ENCODE results near the gene SLC6A19. TPM values are rescaled to one million over a fixed set of nuclear protein-coding genes. Genes with fewer than 3 reads are reported as not detected.

The SLC6A19 gene
- total and polyA plus RNA-seq, 2 donors (not counting 1 experiment from before 2014, with no cell fraction given), result not detected

- peak overlapping the region; percentile 40 for H2AFZ ChIP-seq (ENCODE audit: insufficient read depth, low read depth, low read length, poor library complexity, severe bottlenecking)
- peaks cover 48 to 53% of the 10 kb centered on the region in 2 donors for H3K4me1 ChIP-seq (ENCODE audit: control insufficient read depth in 2 of 2, insufficient read depth in 2 of 2, low read length in 2 of 2)
- peak overlapping the region; percentile 81 for H3K4me2 ChIP-seq (replicated peaks; ENCODE audit: low read depth, low read length, poor library complexity, severe bottlenecking)
- H3K9me3 ChIP-seq (ENCODE audit: control extremely low read depth in 1 of 3, control insufficient read depth in 2 of 3, insufficient read depth in 1 of 3, low read length in 2 of 3), result peaks cover 0 to 21% (median 0%) of the 10 kb centered on the region in 3 donors
- no peaks in the 10 kb centered on the region for H4K20me1 ChIP-seq (ENCODE audit: control insufficient read depth, insufficient read depth, low read length, poor library complexity, severe bottlenecking)
- intact Hi-C loops (cut with micrococcal nuclease), result no loop called here
- ChIA-PET CTCF (interaction anchor here (3.2 to 7.0 kb wide), 2 partner anchors 12 to 15 kb away, joined by 10 to 48 read pairs; no protein-coding TSS in a partner anchor), POLR2A (no interaction called here)
- H3K27ac ChIP-seq (ENCODE audit: low read length in 2 of 2), result no peak overlapping the region
- Mint-ChIP-seq H3K27me3 (peaks cover 28% of the 10 kb centered on the region), H3K9me3 (ENCODE audit: insufficient read depth) (peaks cover 3% of the 10 kb centered on the region), H3K4me1 (peaks cover 45% of the 10 kb centered on the region), H3K4me3 (peak overlapping the region; percentile 60), H3K27ac (peak overlapping the region; percentile 67)
- peak overlapping the region in 4 of 5 experiments; percentile 35 to 52 (median 42) for H3K4me3 ChIP-seq (ENCODE audit: control extremely low read depth in 1 of 5, extremely low read depth in 1 of 5, insufficient read depth in 1 of 5, low read depth in 2 of 5, low read length in 4 of 5)
- 2% methylated on average over 98 of the region's 98 CpGs for WGBS (ENCODE audit: insufficient coverage)
- H3K9ac ChIP-seq (ENCODE audit: low read length), result peak overlapping the region; percentile 47
- no peaks in the 10 kb centered on the region for H3K36me3 ChIP-seq (replicated peaks in 1 of 2; ENCODE audit: control extremely low read depth in 1 of 2, control insufficient read depth in 1 of 2, extremely low read depth in 1 of 2, insufficient read depth in 2 of 2, low read length in 1 of 2)
- TF ChIP-seq CTCF (IDR thresholded peaks at IDR 0.05), result no peak
- H3K27me3 ChIP-seq (replicated peaks in 1 of 4; ENCODE audit: control extremely low read depth in 1 of 4, control insufficient read depth in 3 of 4, insufficient read depth in 4 of 4, low read length in 3 of 4), result peaks cover 0 to 33% (median 10%) of the 10 kb centered on the region in 4 experiments
- ATAC-seq (ENCODE audit: low read depth), result no peak
- no peak for DNase-seq
- H3K79me2 ChIP-seq (ENCODE audit: control insufficient read depth, insufficient read depth, low read length), result no peaks in the 10 kb centered on the region
Observed at GRCh38 chr5:1155191-1156032, 46.0 kb upstream of the SLC6A19 start.

GRCh38 chr5:1156033-1156753 lies 45.2 kb upstream of the SLC6A19 start:
- no peak for DNase-seq
- H2AFZ ChIP-seq (ENCODE audit: insufficient read depth, low read depth, low read length, poor library complexity, severe bottlenecking), result peak overlapping the region; percentile 40
- peaks cover 3% of the 10 kb centered on the region for H3K9me3 Mint-ChIP-seq (ENCODE audit: insufficient read depth)
- no peak overlapping the region for H3K27ac Mint-ChIP-seq
- ChIA-PET POLR2A (no interaction called here), CTCF (interaction anchor here (0.9 kb wide), 1 partner anchor 26 kb away, joined by 3 read pairs; no protein-coding TSS in a partner anchor)
- no peak overlapping the region for H3K27ac ChIP-seq (ENCODE audit: low read length in 2 of 2)
- H3K4me3 Mint-ChIP-seq, result peak overlapping the region; percentile 27
- H3K4me3 ChIP-seq (ENCODE audit: control extremely low read depth in 1 of 5, extremely low read depth in 1 of 5, insufficient read depth in 1 of 5, low read depth in 2 of 5, low read length in 4 of 5), result peak overlapping the region in 3 of 5 experiments; percentile 8 to 52 (median 42)
- H3K4me1 Mint-ChIP-seq, result peaks cover 42% of the 10 kb centered on the region
- intact Hi-C loops (cut with micrococcal nuclease), result no loop called here
- no peaks in the 10 kb centered on the region for H4K20me1 ChIP-seq (ENCODE audit: control insufficient read depth, insufficient read depth, low read length, poor library complexity, severe bottlenecking)
- peaks cover 0 to 21% (median 0%) of the 10 kb centered on the region in 3 donors for H3K9me3 ChIP-seq (ENCODE audit: control extremely low read depth in 1 of 3, control insufficient read depth in 2 of 3, insufficient read depth in 1 of 3, low read length in 2 of 3)
- WGBS (ENCODE audit: insufficient coverage), result 20% methylated on average over 50 of the region's 51 CpGs
- no peaks in the 10 kb centered on the region for H3K36me3 ChIP-seq (replicated peaks in 1 of 2; ENCODE audit: control extremely low read depth in 1 of 2, control insufficient read depth in 1 of 2, extremely low read depth in 1 of 2, insufficient read depth in 2 of 2, low read length in 1 of 2)
- H3K4me2 ChIP-seq (replicated peaks; ENCODE audit: low read depth, low read length, poor library complexity, severe bottlenecking), result peak overlapping the region; percentile 81
- peaks cover 28% of the 10 kb centered on the region for H3K27me3 Mint-ChIP-seq
- no peak for ATAC-seq (ENCODE audit: low read depth)
- H3K79me2 ChIP-seq (ENCODE audit: control insufficient read depth, insufficient read depth, low read length), result no peaks in the 10 kb centered on the region
- no peak overlapping the region for H3K9ac ChIP-seq (ENCODE audit: low read length)
- no peak for TF ChIP-seq EZH2 (IDR thresholded peaks at IDR 0.05; ENCODE audit: borderline replicate concordance, insufficient read depth, low read depth, low read length, poor library complexity, severe bottlenecking)
- no peak for TF ChIP-seq CTCF (IDR thresholded peaks at IDR 0.05)
- peaks cover 41 to 46% of the 10 kb centered on the region in 2 donors for H3K4me1 ChIP-seq (ENCODE audit: control insufficient read depth in 2 of 2, insufficient read depth in 2 of 2, low read length in 2 of 2)
- H3K27me3 ChIP-seq (replicated peaks in 1 of 4; ENCODE audit: control extremely low read depth in 1 of 4, control insufficient read depth in 3 of 4, insufficient read depth in 4 of 4, low read length in 3 of 4), result peaks cover 0 to 33% (median 10%) of the 10 kb centered on the region in 4 experiments

Measured in B cell (primary cell).